HG03575 (cell line): ENCODE measurements around the gene MGLL.
"Not testable (repeated sequence)": the region's sequence is repeated elsewhere in the genome, so short reads cannot be mapped to it uniquely, and the experiment has no call there.

Experiments
- ATAC-seq: cut with Tn5 transposase; IDR thresholded peaks from one replicate; pipeline ENCODE4 v1.9.1; 2021; ENCODE audit not compliant: unreplicated experiment, insufficient number of reproducible peaks, low FRiP score; ENCODE audit errors: extremely low read depth

Gene MGLL

DNA sequence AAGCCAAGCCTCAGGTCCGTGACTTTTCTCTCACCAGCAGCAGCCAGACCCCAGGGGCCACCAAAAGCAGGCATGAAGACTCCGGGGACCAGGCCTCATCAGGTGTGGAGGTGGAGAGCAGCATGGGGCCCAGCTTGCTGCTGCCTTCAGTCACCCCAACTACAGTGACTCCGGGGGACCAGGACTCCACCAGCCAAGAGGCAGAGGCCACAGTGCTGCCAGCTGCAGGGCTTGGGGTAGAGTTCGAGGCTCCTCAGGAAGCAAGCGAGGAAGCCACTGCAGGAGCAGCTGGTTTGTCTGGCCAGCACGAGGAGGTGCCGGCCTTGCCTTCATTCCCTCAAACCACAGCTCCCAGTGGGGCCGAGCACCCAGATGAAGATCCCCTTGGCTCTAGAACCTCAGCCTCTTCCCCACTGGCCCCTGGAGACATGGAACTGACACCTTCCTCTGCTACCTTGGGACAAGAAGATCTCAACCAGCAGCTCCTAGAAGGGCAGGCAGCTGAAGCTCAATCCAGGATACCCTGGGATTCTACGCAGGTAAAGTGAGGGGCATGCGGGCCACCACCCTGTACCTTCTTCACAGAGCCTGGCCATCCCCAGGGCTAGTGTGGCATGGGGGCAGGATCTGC, 161.6 kb downstream of the MGLL start:
- no peak for ATAC-seq

GRCh38 chr3:127658234-127658633, 164.1 kb downstream of the MGLL start:
- ATAC-seq, result no peak

GRCh38 chr3:127656906-127657305, 165.4 kb downstream of the MGLL start:
- no peak for ATAC-seq

DNA sequence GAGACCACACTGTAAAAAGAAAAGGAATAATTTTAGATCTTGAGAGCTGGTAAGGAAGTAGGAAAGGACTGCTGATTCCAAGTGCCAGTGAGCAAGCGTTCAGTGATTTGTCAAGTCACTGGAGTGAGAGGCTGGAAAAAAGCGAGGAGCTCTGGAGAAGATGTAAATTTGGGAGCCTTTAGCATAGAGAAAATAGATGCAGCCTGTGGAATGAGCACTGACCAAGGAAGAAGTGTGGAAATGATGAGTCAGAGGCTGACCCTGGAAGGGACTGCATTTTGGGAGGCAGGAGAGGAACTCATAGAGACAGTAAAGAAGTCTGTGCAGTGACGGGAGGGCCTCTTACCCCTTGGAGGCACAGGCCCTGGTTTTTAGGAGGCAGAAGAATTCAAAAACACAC, 166.7 kb downstream of the MGLL start:
- no peak for ATAC-seq

- ATAC-seq, result not testable (repeated sequence)
These were observed 167.3 kb downstream of the MGLL start for GRCh38 chr3:127654993-127655392.

- ATAC-seq, result no peak
These were observed 167.9 kb downstream of the MGLL start for GRCh38 chr3:127654374-127654773.

GRCh38 chr3:127652246-127652995, 169.9 kb downstream of the MGLL start:
- no peak for ATAC-seq

GRCh38 chr3:127651516-127652172, 170.7 kb downstream of the MGLL start:
- no peak for ATAC-seq

DNA sequence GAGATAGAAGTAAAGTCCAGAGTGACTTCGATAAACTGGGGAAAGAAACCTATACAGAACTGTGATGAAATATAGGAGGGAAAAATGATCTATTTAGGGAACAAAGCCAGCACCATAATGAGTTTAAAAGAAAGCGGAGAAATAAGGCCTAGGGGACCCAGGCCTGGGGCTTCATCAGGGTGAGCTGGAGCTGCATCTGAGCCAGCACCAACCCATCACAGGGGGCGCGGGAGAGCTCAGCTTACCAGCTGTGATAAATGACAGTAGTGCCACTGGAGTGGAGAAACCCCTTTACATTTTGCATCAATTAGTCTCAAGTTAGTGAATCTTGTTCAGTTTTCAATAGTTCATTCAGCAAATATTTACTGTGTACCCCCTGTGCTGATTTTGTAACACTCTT, 172.1 kb downstream of the MGLL start:
- ATAC-seq, result no peak

DNA sequence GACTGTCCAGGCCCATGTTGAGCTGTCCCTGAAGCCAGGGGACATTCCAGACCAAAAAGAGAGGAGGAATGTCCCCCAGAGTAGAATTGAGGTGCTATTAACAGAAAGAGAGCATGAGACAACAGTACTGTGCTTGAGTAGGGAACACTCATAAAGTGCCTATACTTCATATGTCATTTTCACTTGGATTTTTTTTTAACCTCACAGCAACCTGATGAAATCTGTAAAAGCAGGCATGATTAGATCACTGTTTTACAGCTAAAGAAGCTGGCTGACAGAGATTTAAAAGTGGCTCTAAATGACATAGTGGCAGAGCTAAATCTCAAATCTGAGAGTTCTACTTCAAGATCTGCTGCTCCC, 174.5 kb downstream of the MGLL start:
- no peak for ATAC-seq

DNA sequence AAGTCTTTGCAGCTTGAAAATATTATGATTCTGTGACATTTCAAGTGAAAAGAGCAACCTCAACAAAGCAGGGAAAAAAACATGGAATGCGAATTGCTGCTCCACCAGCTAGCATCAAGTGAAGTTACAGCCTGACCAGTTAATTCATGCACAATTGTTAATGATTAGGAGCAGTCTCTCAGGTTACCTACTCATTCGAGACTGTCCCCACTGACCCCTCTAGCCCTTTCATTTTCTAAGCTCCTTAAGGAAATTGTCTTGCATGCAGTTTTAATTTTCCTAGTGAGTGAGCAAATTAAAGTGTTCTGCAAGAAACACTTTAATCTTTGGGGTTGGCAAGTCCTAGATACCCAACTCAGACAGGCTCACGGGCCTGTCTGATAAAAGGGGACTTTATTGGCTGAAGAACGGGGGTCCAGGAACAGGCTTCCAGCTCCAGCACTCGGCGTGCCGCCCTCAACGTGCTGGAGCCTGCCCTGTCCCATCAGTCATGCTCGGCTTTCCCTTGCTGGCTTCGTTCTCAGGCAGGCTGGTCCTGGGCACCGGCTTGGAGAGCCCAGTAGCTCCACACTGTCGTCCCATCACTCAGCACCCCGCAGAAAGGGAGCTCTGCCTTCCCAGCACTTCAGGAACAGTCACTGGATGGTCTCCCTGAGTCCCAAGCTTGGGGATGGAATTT, 175.0 kb downstream of the MGLL start:
- ATAC-seq, result no peak

- no peak for ATAC-seq
These were observed 175.7 kb downstream of the MGLL start for GRCh38 chr3:127646501-127647046.

DNA sequence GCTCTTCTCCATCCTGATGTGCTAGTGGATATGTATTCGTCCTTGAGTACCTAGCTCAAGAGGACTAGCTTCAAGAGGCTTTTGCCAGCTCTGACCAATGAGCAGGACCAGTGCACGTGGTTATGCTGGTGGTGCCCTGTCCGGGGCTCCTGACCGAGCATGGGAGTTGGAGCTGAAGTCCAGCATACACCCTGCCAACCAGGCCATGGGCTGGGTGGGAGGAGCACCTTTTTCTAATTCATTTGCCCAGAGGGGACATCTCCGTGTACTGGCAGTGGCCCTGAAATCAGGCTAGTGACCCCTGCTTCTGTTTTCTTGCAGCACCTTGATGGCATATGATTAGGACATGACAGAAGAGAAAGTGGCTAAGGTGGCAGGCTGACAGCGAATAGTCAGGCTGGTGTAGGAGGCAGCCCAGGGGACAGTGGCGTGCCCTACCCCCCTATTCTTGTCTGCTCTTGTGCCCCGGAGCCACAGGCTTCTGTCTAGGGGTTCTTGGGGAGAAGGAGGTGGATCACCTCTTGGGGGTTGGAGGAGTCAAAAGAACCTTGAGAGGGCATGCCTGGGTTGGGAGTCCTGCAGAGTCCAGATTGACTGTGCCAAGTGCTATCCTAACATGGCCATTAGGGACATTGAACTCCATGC, 176.8 kb downstream of the MGLL start:
- ATAC-seq, result no peak

- no peak for ATAC-seq
These were observed 177.5 kb downstream of the MGLL start for GRCh38 chr3:127644641-127645370.

- ATAC-seq, result no peak
These were observed 182.3 kb downstream of the MGLL start for GRCh38 chr3:127640042-127640355.

DNA sequence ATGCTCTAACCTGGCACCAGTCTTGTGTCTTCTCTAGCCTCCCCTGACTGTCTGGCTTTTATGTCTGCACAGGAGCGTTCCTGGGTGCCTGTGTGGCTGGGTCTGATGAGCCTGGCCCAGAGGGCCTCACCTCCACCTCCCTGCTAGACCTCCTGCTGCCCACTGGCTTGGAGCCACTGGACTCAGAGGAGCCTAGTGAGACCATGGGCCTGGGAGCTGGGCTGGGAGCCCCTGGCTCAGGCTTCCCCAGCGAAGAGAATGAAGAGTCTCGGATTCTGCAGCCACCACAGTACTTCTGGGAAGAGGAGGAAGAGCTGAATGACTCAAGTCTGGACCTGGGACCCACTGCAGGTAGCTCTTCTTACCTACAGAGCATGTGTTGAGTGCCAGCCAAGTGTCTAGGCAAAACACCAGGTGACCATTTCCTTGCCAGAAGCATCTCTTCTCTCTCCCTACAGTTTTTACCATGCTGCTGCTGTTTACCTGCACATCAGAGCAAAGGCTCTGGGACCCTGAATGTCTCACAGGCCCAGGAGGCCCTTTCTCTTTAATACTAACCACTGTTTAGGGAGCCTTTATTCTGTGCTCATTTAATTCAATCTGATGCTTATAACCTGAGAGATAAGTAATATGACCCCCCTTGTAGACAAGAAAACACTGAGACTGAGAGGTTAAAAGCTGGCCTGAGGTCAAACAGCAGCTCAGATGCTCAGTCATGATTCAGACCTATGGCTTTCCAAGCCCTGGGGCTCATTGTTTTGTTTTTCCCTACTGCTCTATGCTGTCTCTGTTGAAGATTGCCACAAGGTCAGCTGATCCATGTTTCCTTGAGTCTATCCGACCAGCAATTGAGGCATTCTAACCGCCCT, 182.9 kb downstream of the MGLL start:
- ATAC-seq, result no peak
